Activated CD4-positive, alpha-beta T cell treated with anti-CD3 and anti-CD28 coated beads for 1 hour (primary cell): Measurements from ENCODE around the gene ABCG1.
"Not testable (repeated sequence)": the region's sequence is repeated elsewhere in the genome, so short reads cannot be mapped to it uniquely, and the experiment has no call there.

Experiments used
- DNase-seq: peaks from one replicate; pipeline ENCODE4 v3.0.0-alpha.2; 2020

ABCG1 gene

DNA sequence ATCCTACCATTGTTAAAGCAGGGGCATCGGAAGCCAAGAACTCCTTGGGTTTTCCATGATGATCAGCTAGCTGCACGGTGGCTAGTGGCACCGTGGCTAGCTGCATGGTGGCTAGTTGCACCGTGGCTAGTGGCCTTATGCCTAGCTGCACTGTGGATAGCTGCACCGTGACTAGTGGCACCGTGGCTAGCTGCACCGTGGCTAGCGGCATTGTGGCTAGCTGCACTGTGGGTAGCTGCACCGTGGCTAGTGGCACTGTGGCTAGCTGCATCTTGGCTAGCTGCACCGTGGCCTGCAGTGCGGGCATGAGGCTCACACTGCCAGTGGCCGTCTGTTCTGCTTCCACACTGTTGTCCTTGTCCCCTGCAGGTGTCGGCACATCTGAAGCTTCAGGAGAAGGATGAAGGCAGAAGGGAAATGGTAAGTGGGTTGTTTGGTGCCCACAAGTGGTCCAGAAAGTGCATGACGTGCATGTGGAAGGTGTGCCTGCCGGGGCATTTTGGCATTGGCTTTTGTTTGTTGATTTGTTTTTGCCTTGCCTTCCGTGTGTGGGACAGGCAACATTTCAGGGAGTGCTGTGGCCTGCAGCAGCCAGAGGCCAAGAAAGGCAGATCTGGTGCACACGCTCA, 57.7 kb downstream of the ABCG1 start:
- no peak for DNase-seq

DNA sequence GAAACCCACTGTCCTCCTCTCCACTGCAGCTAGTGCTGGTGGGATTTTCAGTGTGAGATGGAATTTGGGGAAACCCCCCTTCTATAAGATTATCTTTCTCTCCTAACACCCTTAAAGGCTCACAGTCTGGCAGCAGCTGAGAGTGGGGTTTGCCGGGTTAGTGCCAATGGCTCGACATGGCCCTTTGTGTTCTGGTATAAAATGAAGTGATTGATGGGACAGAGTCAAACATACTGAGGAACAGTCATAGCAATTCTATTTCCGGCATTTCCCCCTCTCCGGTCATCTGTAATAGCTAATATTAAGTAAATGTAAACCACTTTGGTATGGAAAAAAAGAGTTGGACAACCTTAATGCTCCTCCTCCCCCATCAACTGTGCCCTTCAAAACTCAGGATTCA, 58.7 kb downstream of the ABCG1 start:
- DNase-seq = no peak

DNA sequence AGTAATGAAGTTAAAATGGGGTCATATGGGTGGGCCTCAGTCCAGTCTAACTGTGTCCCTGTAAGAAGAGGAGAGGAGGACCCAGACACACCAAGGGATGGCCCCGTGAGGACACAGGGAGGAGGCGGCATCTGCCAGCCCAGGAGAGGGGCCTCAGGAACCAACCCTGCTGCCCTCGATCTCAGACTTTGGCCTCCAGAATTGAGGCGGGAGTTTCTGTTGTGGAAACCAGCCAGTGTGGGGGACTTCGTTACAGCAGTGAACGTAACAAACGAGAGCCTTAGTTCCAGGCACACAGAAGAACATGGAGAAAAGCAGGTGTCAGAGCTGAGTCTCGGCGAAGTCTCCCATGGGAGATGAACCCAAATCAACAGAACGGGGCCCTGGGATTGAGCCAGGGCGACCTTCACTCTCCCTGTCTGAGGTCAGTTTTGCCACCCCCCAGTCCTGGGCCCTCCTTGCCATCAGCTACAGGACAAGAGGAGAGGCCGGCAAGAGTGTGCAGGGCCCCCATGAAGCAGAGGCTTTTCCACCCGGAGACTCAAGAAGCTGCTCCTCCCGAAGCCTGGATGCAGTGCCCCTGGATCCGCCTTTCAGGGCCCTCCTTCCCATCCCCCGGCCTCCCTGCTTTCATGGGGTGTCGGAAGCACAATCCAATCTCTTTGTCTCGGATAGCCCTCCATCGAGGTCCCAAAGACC, 59.7 kb downstream of the ABCG1 start:
- no peak for DNase-seq

DNA sequence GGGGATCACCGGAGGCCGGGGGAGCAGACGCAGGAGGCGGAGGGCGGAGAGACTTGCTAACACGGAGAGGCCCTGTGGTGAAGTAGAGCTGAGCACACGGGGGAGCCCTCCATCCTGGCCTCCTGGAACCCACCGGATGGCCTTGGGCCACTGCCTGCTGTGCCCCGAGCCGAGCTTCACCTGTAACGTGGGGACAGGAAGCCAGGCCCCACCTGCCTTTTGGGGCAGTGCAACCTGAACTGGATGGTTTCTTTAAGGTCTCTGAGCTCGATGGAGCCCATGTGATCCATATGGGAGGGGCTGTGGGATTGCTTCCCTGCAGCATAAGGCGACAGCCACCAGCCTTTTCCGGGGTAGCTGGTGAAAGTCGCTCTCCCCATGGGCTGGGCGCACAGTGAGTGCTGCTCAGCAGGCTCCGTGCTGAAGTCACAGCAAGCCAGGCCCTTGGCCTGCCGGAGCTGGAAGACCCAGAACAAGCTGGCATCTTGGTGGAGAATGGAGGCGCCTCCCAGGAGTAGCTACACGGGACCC, 60.5 kb downstream of the ABCG1 start:
- no peak for DNase-seq

DNA sequence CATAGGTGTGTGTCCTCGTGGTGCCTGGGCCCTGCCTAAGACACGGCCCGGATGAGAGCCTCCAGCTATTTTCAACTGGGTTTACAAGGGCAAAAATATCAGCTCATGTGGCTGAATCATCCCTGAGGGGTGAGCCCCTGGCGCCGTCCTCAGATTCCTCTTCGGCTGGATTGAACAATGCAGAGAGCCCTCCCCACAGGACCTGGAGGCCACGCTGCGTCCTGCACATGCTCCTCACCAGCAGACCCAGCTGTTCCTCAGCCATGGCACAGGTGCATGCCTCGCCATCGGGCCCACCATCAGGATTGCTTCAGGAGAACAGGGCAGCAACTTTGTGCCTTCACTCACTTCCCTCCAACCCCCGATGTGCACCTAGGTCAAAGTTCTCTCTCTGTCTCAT, 60.9 kb downstream of the ABCG1 start:
- no peak for DNase-seq

DNA sequence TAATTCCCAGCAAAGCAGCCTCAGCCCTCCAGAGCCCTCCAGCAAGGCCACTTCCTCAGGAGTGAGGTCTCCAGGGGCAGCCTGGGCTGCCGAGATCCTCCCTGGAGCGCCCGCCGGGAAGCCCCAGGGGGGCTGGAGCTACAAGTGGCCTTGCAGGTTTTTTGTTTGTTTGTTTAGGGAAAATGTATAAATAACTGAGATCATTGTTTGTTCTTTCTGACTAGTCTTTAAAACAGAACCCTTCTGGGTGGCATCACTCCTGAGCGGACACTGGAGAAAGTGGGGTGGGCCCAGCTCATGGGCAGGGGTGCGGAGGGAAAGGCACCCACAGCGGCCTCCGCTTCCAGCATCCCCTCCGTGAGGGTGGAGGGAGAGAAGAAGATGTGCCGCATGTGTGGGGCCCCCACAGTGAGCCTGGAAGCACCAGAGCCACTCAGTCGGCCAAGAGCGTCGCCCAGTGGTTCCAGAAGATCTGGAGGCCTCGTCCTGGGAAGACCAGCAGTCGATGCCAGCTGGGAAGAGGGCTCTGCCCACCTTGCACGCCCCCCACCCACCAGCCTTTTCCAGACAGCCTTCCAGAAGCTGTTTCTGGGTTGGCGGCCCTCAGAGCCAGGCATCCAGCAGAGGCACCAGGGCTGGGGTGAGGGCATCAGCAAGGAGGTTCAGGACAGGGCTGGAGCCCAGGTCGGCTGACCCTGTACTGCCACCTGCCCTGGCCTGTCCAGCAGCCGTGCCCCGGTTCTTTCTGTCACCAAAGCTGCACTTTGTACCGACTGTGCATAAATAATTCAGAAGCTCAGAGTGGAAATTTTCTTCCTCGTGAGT, 61.6 kb downstream of the ABCG1 start:
- DNase-seq = no peak

DNA sequence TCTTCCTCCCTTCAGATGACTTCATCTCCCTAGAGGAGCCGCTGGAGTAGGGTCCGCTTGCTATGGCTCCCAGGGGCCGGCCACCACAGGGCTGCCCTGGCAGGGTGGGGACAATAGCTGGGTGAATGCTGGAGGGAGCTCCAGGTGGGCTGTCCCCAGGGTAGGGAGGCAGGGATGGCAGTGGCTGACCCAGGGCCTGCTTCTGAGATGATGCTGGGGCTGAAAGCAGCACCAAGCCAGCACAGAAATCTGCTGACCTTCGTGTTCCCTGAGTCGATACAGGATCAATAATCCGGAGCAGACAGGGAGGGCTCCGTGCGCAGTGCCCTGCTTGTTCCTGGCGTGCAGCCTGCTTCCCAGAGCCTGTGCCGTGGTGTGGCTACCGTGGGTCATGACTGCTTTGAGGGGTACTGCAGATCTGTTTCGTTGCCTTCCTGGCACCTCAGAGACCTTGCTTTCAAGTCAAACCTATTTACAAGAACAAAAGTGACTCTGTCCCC, 62.3 kb downstream of the ABCG1 start:
- DNase-seq = no peak

DNA sequence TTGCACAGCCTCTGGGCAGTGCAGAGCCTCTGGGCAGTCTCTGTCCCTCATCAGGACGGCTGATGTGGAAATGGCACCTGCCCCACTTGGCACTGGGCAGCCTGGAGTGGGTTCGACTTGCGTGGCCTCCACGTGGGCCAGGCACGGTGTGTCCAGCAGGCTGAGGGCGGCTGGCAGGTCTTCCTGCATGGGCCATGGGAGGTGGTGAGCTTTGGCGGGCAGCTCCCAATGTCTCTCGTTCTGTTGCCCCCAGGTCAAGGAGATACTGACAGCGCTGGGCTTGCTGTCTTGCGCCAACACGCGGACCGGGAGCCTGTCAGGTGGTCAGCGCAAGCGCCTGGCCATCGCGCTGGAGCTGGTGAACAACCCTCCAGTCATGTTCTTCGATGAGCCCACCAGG, 63.1 kb downstream of the ABCG1 start:
- no peak for DNase-seq

DNA sequence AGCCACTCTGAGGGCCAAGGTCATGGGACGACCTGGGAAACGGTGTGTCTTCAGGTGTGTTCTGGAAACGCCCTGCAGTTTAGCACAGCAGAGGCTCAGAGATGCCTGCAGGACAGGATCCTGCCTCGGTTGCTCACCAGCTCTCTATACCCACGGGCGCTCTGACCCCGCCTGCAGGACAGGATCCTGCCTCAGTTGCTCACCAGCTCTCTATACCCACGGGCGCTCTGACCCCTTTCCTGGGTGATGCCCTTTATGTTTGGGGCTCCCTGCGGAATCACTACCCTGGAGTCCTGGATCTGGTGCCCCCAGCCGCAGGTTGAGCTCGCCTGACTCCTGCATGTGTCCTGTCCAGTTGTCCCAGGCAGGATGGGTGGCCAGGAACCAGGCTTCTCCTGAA, 63.8 kb downstream of the ABCG1 start:
- no peak for DNase-seq

DNA sequence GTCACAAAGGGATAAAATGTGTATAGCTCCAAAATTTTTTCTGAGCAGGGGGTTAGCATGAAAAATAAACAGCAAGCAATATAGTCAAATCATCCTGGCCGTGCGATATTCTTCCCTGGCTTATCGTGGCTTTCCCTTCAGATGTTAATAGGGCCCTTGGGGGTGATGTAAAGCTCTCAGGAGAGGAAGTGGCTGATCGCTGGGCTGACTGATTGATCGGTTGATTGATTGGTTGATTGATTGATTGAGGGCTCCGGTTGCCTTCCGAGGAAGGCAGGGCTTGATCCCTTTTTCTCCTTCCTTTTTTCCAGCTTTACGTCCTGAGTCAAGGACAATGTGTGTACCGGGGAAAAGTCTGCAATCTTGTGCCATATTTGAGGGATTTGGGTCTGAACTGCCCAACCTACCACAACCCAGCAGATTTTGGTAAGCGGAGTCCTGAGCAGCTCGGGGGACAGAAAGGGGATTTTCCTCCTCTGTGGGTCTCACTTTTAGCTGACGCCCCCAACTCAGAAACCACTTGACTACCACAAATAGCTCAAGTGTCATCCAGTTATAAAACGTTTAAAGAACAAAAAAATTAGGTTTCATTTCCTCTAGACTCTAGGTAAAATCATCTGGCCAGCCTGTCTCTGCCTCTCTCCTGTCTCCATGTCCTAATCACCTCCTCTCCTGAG, 66.8 kb downstream of the ABCG1 start:
- DNase-seq = no peak

DNA sequence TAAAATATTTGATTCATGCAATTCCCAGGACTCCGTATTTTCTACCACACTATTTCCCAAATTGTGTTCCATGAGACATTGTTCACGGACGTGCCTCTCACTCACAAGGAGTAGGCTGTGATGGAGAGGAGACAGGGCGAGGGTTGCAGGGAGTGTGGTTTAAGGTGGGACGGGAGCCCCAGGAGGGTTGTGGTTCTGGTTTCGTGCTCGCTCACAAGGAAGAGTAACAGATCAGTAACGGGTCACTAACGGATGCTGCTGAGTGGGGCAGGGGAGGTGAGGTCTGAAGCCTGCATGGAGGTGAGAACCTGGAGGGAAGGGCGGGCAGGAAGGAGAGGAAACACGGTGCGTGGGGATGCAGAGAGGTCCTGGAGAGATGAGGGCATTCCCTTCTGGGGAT, 67.5 kb downstream of the ABCG1 start:
- DNase-seq = no peak

DNA sequence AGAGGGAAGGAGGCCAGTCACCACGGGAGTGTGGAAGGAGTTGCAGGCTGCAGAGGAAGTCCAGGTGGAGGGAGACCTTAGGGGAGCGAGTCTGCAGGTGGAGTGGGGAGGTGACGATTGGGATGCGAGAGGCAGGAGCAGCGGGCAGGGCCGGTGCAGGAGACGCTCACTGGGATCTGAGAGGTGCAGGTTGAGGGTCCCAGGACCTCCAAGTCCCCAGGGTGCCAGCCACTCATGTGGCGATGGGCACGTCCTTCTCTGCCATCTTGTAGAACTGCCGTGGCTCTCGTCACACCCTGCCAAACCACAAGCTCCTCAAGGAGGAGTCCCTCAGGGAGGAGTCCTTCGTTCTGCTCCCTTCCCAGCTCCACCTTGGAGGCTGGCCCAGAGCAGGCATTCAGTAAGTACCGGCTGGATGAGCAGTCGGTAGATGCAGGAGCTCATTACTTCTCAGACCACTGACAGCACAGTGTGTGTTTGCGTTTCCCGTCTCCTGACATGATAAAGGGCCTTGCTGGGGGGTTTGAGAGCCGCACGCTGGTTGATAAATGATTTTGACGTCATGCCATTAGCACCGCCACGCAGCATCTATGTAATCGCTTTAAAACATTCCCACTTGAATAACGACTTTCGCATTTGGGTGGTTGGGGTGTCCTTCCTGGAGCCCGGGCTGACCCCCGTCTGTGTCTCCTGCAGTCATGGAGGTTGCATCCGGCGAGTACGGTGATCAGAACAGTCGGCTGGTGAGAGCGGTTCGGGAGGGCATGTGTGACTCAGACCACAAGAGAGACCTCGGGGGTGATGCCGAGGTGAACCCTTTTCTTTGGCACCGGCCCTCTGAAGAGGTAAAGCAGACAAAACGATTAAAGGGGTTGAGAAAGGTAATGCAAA, 68.5 kb downstream of the ABCG1 start:
- DNase-seq = no peak

DNA sequence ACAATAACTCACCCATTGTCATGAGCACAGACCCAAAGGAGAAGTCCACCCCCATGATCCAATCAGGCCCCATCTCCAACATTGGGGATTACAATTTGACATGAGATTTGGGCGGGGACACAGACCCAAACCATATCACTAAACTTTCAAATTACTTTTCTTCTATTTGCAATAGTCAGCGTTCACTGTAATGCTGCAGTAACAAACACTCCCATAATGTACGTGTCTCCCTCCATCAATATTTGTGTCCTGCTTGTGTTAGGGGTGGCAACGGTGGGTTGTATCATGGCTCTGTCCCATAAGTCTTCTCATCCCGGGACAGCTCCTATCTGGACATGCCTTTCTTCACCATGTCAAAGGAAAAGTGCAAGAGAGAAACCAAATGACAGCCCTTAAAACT, 70.0 kb downstream of the ABCG1 start:
- no peak for DNase-seq

DNA sequence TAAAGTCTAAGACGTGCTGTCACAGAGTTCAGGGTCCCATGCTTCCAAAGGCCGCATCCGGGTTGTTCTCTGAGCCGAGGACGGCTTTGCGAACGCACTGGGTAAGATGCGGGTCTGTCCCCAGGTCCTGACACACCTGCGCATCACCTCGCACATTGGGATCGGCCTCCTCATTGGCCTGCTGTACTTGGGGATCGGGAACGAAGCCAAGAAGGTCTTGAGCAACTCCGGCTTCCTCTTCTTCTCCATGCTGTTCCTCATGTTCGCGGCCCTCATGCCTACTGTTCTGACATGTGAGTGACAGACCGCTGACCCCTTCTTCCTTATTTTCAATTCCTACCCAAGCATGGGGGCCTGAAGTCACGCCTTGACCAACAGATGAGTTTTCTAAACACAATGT, 71.0 kb downstream of the ABCG1 start:
- DNase-seq = no peak

DNA sequence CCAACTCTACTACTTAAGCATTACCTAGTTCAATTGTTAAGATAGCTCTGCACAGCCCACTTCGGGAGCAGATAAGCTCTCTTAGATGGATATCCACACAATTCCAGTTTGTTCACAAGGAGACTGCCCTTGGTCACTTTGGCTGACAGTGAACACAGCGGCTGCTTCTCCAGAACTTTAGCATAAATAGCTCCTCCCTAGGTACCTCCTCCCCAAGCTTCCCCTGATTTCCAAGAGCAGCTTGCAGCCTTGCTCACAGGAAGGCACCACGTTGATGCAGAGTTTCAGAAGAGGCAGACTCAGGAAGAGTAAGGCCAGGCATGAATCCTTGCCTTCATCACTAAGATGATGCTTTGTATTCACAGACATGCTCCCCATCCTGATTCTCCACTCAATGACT, 71.6 kb downstream of the ABCG1 start:
- DNase-seq = no peak

DNA sequence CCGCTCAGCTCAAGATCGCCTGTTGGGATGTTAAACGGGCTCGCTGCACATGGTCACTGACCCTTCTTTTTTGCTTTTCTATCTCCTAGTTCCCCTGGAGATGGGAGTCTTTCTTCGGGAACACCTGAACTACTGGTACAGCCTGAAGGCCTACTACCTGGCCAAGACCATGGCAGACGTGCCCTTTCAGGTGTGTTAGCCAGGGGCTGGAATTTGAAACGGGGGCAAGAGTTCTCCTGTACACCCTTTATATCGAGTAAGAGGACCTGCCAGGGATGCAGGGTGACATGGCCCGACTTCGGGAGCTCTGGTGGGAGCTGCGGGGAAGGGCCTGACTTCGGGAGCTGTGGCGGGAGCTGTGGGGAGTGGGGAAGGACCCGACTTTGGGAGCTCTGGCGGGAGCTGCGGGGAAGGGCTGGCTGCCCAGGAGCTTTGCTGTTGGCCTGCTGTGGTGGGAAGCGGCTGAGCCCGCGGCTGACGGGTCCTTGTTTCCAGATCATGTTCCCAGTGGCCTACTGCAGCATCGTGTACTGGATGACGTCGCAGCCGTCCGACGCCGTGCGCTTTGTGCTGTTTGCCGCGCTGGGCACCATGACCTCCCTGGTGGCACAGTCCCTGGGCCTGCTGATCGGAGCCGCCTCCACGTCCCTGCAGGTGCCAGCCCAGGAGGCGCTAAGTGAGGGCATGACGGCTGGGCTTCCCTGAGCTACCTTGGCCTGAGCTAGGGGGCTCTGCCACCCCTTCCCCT, 72.2 kb downstream of the ABCG1 start:
- DNase-seq = no peak

DNA sequence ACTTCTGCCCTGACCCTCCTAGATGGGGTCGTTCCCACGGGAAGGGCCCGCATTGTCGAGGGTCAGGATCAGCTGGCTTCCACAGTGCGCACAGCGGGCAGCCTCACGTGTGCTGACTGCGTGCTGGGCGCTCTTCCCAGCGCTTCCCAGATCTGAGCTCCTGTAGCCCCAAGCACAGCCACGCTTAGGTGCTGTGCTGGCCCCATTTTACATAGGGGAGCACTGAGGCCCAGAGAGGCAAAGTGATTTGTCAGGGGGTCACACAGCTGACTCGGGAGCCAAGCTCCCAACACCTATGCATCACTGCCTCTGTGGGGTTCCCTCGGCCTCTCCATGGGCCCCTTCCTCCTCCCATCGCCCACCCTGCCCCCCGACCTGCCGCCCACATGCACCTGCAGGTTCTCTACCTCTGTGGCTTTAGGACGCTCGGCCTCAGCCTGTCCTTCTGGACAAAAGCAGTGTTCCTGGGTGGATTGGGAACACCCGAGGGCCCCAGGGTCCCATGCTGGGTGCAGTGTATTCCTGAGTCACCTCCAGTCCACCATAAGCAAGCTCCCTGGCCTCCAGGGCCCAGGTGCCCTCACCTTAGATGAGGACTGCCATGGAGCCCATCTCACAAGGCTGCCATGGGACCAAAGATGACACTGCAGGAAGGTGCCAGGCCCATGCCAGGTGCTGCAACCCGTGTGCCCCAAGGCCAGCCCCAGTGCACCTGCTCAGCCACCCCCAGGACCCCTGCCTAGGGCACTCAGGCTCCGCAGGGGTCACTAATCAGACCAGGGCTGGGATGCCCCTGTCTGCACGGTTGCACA, 73.0 kb downstream of the ABCG1 start:
- no peak for DNase-seq

DNA sequence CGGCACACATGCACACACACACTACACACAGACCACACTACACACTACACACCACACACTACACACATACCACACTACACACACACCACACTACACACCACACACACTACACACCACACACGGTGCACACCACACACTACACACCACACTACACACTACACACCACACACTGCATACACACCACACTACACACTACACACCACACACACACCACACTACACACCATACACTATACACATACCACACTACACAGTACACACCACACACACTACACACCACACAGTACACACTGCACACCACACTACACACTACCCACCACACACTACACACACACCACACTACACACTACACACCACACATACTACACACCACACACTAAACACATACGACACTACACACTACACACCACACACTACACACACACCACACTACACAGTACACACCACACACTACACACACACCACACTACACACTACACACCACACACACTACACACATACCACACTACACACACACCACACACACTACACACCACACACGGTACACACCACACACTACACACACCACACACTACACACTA, 73.7 kb downstream of the ABCG1 start:
- not testable (repeated sequence) for DNase-seq

DNA sequence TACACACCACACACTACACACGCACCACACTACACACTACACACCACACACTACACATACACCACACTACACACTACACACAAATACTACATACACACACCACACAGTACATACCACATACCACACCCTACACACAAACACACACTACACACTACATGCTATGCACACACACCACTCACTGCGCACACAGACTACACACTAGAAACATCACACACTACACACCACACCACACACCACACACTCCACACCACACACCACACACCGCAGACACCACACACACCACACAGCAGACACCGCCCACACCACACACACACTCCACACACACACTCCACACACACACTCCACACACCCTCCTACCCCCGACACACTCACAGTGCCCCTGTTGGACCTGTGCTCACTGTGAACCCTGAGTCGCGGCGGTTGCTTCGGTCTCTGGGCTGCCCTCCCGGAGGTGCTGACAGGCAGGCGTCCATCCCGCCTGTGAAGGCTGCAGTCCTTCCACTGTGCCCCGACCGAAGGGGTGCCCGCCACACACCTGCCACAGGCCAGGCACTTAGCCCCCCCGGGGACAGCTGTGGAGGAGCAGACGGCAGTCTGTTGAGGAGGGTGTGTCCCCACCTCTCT, 74.8 kb downstream of the ABCG1 start:
- DNase-seq = no peak
